HG02938 (cell line): ENCODE data around the gene MYO1A.
"Not testable (repeated sequence)": the region's sequence is repeated elsewhere in the genome, so short reads cannot be mapped to it uniquely, and the experiment has no call there.

Experiments
- ATAC-seq: cut with Tn5 transposase; IDR thresholded peaks from one replicate; pipeline ENCODE4 v1.9.1; 2021; ENCODE audit warnings: mild to moderate bottlenecking, moderate library complexity; ENCODE audit not compliant: unreplicated experiment

The MYO1A gene

GRCh38 chr12:56996793-56997545 is 53.0 kb downstream of the MYO1A start:
- ATAC-seq, result no peak

- ATAC-seq, result no peak
These were observed 53.9 kb downstream of the MYO1A start for GRCh38 chr12:56995930-56996496.

GRCh38 chr12:56995201-56995929 is 54.6 kb downstream of the MYO1A start:
- no peak for ATAC-seq

GRCh38 chr12:56994231-56994746 is 55.6 kb downstream of the MYO1A start:
- no peak for ATAC-seq

GRCh38 chr12:56993346-56993745 is 56.6 kb downstream of the MYO1A start:
- ATAC-seq, result no peak

- ATAC-seq, result no peak
These were observed 58.3 kb downstream of the MYO1A start for GRCh38 chr12:56991319-56992246.

GRCh38 chr12:56990648-56991318 is 59.1 kb downstream of the MYO1A start:
- no peak for ATAC-seq

- no peak for ATAC-seq
These were observed 59.9 kb downstream of the MYO1A start for GRCh38 chr12:56989861-56990610.

- ATAC-seq, result no peak
These were observed 61.7 kb downstream of the MYO1A start for GRCh38 chr12:56988207-56988739.

- no peak for ATAC-seq
These were observed 62.3 kb downstream of the MYO1A start for GRCh38 chr12:56987551-56988053.

- no peak for ATAC-seq
These were observed 62.9 kb downstream of the MYO1A start for GRCh38 chr12:56987011-56987410.

GRCh38 chr12:56985714-56986113 is 64.2 kb downstream of the MYO1A start:
- ATAC-seq, result not testable (repeated sequence)

- ATAC-seq, result no peak
These were observed 66.5 kb downstream of the MYO1A start for GRCh38 chr12:56983386-56983785.

GRCh38 chr12:56982578-56983236 is 67.2 kb downstream of the MYO1A start:
- not testable (repeated sequence) for ATAC-seq

GRCh38 chr12:56980941-56981530 is 68.9 kb downstream of the MYO1A start:
- ATAC-seq, result no peak

GRCh38 chr12:56980268-56980667 is 69.7 kb downstream of the MYO1A start:
- ATAC-seq, result no peak

GRCh38 chr12:56979628-56980027 is 70.3 kb downstream of the MYO1A start:
- no peak for ATAC-seq
